Left ventricle myocardium inferior (tissue), 1 donor: ENCODE data around the gene MRAP. TPM values are rescaled to one million over a fixed set of nuclear protein-coding genes. Genes with fewer than 3 reads are reported as not detected.

Experiments
- DNase-seq: peaks from one replicate; pipeline ENCODE4 v3.0.0-alpha.2; 2020
- H3K27ac ChIP-seq: fragments of 200-600 bp; replicated peaks from 2 replicates; pipeline ENCODE4 v1.8.0; 2021
- H3K27me3 ChIP-seq: fragments of 200-600 bp; 2 replicates; pipeline ENCODE4 v1.8.0; 2021; ENCODE audit warnings: low read depth
- H3K36me3 ChIP-seq: fragments of 200-600 bp; 2 replicates; pipeline ENCODE4 v1.8.0; 2021
- H3K4me1 ChIP-seq: fragments of 200-600 bp; 2 replicates; pipeline ENCODE4 v1.8.0; 2021
- H3K4me3 ChIP-seq: fragments of 200-600 bp; 2 replicates; pipeline ENCODE4 v1.8.0; 2021; ENCODE audit warnings: mild to moderate bottlenecking, moderate library complexity
- H3K9me3 ChIP-seq: fragments of 200-600 bp; replicated peaks from 2 replicates; pipeline ENCODE4 v1.8.0; 2021
- intact Hi-C: fragments of 100-400 bp; cut with micrococcal nuclease; formaldehyde crosslinking; loops from one replicate; pipeline ENCODE4 v1.11.0; 2022
- total RNA-seq: library from RNA; stranded (reverse); fragmentation: NEBNext Ultra II Directional; extraction: Animal tissue kit (Norgen Biotek cat#: 25700); gene quantifications from one replicate; pipeline ENCODE4 v1.2.1, GENCODE V29; 2021
- TF ChIP-seq, protein P1 (sequence below): fragments of 200-600 bp; IDR thresholded peaks from 2 replicates; pipeline ENCODE4 v1.8.0; 2021; ENCODE audit warnings: antibody characterized with exemption, mild to moderate bottlenecking, borderline replicate concordance
- donor health status: DM: no; HTN: yes; CAD: no; lungs with severe emphysema.

The MRAP gene
- total RNA-seq, 1 donor from 2014 or later, result not detected

DNA sequence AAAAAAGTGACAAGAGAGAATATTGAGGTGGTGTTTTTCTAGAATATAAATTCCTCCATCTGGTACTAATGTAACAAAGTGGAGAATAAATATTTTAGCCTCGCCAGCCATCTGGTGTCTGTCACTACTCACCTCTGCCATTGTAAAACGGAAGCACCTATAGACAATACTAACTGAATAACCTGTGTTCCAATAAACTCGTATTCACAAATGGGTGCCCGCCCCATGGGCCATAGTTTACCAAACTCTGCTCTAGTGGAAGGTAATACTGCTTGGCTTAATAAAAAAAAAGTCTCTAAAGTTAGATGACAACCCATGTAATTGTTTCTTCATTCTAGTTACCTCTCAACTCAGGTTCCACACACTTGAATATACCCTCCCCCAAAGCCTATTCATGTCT, 27.9 kb upstream of the MRAP start:
- Histone ChIP-seq H3K4me3 (no peak overlapping the region), H3K27ac (no peak overlapping the region), H3K4me1 (no peaks in the 10 kb centered on the region), H3K36me3 (peaks cover 40% of the 10 kb centered on the region), H3K9me3 (no peaks in the 10 kb centered on the region), H3K27me3 (no peaks in the 10 kb centered on the region)
- no peak for DNase-seq
- TF ChIP-seq, protein P1, sequence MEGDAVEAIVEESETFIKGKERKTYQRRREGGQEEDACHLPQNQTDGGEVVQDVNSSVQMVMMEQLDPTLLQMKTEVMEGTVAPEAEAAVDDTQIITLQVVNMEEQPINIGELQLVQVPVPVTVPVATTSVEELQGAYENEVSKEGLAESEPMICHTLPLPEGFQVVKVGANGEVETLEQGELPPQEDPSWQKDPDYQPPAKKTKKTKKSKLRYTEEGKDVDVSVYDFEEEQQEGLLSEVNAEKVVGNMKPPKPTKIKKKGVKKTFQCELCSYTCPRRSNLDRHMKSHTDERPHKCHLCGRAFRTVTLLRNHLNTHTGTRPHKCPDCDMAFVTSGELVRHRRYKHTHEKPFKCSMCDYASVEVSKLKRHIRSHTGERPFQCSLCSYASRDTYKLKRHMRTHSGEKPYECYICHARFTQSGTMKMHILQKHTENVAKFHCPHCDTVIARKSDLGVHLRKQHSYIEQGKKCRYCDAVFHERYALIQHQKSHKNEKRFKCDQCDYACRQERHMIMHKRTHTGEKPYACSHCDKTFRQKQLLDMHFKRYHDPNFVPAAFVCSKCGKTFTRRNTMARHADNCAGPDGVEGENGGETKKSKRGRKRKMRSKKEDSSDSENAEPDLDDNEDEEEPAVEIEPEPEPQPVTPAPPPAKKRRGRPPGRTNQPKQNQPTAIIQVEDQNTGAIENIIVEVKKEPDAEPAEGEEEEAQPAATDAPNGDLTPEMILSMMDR, result no peak
- intact Hi-C loops, result no loop called here

DNA sequence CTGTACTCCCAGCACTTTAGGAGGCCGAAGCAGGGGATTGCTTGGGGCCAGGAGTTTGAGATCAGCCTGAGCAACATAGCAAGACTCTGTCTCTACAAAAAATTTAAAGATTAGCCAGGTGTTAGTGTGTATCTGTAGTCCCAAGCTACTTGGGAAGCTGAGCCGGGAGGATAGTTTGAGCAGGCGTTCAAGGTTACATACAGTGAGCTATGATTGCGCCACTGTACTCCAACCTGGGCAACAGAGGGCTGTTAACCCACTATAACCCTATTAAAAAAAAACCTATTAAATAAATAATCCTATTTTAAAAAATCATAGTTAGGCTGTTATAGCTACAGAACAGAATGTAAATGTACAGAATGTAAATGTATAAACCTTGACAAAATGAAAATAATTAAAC, 22.0 kb upstream of the MRAP start:
- TF ChIP-seq, protein P1, result no peak
- Histone ChIP-seq H3K9me3 (no peaks in the 10 kb centered on the region), H3K36me3 (peaks cover 7% of the 10 kb centered on the region), H3K27me3 (no peaks in the 10 kb centered on the region), H3K4me1 (peaks cover 26% of the 10 kb centered on the region), H3K4me3 (no peak overlapping the region), H3K27ac (no peak overlapping the region)
- DNase-seq, result no peak
- intact Hi-C loops, result no loop called here

DNA sequence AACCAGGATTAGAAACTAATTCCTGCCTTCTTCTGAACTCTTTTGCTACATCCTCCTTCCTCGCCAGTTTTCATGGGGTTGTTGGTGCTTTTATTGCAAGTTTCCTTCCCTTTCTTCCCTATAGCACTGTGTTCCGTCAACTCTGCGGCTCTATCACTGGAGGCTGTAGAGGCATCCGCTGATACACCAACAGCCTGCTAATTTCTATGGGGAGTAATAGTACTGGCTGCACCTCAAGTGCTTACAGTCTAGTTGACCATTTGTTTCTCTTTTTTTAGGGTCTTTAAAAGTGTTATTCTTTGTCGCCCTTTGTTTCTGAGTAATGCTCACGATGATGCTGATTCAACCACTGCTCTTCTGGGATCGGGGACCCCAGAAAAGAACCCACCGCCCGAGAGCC, 20.6 kb upstream of the MRAP start:
- TF ChIP-seq, protein P1, result no peak
- peaks cover 16% of the 10 kb centered on the region for H3K36me3 ChIP-seq
- intact Hi-C loops, result no loop called here
- peak overlapping the region; percentile 94 for H3K4me3 ChIP-seq
- H3K27me3 ChIP-seq, result no peaks in the 10 kb centered on the region
- H3K4me1 ChIP-seq, result peaks cover 26% of the 10 kb centered on the region
- H3K27ac ChIP-seq, result peak overlapping the region; percentile 73
- H3K9me3 ChIP-seq, result no peaks in the 10 kb centered on the region
- no peak for DNase-seq

DNA sequence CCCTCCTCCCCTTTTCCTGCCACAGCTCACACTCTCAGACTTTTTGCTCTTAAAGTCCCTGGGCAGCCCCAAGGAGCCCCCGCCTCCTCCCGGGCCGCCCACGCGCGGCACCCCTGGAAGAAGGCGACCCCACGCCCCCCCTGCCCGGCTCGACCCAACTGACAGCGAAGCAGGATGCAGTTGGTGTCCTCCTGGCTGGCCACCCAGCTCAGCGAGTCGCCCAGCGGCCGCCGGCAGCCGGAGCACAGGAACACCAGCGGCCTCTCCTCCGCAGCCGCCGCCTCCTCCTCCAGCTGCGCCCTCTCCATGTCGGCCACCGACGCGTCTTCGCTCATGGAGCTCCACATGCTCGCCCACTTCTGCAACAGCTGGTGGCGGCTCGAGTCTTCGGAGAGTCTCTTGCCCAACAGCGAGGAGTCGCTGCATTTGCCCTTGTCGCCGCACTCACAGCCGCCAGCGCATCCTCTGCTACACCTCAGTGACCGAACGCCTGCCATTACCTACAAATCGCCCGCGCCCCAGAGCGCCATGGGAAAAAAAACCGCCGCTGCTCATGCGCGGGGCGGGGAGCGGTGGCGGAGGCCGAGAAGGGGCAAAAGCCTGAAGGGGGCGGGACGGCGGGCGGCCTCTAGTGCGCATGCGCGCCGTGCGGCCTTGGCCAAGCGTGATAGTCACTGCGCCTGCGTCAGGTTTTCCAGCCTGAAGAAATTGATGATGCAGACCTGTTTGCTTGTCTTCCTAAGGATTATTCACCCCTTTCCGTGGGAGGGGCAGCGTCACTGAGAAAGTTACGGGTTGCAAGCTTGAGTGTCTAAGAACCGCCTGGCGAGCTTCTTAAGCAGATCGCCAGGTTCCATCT, 19.9 kb upstream of the MRAP start, which contains the start of gene MIS18A:
TSS of gene MIS18A (minus strand) at position 532 of the 859 bp plus-strand sequence. CDS start at position 497, 35 bp downstream.
- H3K4me3 ChIP-seq, result peak within 1 kb of the TSS; percentile 94
- H3K27ac ChIP-seq, result peak within 1 kb of the TSS; percentile 73
- TF ChIP-seq, protein P1, result peak; percentile 19
- H3K4me1 ChIP-seq, result peaks cover 26% of the 10 kb centered on the region
- H3K9me3 ChIP-seq, result no peaks in the 10 kb centered on the region
- no peaks in the 10 kb centered on the region for H3K27me3 ChIP-seq
- intact Hi-C loops, result no loop called here
- H3K36me3 ChIP-seq, result peaks cover 11% of the 10 kb centered on the region
- DNase-seq, result peak; percentile 95

DNA sequence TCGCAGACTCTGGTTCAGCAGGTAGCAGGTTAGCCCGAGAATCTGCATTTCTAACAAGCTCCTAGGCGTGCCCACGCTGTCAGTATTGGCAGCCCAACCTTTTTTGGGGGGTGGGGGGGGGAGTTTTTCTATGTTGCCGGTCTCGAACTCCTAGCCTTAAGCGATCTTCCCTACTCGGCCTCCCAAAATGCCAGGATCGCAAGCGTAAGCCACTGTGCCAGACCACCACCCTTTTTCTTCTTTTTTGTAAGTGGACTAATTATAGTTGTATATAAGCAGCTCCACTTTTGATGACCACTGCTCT, 19.3 kb upstream of the MRAP start:
- H3K27ac ChIP-seq, result peak overlapping the region; percentile 73
- no peaks in the 10 kb centered on the region for H3K27me3 ChIP-seq
- TF ChIP-seq, protein P1, result no peak
- H3K4me1 ChIP-seq, result peaks cover 26% of the 10 kb centered on the region
- H3K36me3 ChIP-seq, result peaks cover 9% of the 10 kb centered on the region
- peak overlapping the region; percentile 94 for H3K4me3 ChIP-seq
- H3K9me3 ChIP-seq, result no peaks in the 10 kb centered on the region
- intact Hi-C loops, result no loop called here
- DNase-seq, result no peak
